PC-3 (cell line): ENCODE results near the gene DTNB. TPM values are rescaled to one million over a fixed set of nuclear protein-coding genes. Genes with fewer than 3 reads are reported as not detected.

Experiments
- ATAC-seq: fragments of 200-7000 bp; cut with Tn5 transposase; 2 replicates; pipeline ENCODE4 v1.9.1; 2020; ENCODE audit warnings: mild to moderate bottlenecking, moderate library complexity
- BruUV-seq: library from RNA; stranded (reverse); fragments of 400-500 nt; replicated peaks from 2 replicates; lab custom pipeline; 2021; lab: Mats Ljungman, UMichigan
- CTCF ChIA-PET: fragments of 300-600 bp; sonication (Branson Sonifier 250); formaldehyde crosslinking; loops from one replicate; lab custom pipeline; 2022; ENCODE audit warnings: antibody characterized with exemption; lab: Charles Lee
- POLR2A ChIA-PET: fragments of 300-600 bp; sonication (Branson Sonifier 250); formaldehyde crosslinking; loops from one replicate; lab custom pipeline; 2022; ENCODE audit warnings: antibody characterized with exemption; ENCODE audit not compliant: unreplicated experiment; lab: Charles Lee
- DNase-seq: peaks from one replicate; pipeline ENCODE4 v3.0.0-alpha.2; 2015
- H2AFZ ChIP-seq: fragments of 300-600 bp; sonication (generic); 2 replicates; pipeline ENCODE4 v1.6.0; 2016; ENCODE audit warnings: antibody characterized with exemption, low read length
- H3F3A ChIP-seq: fragments of 300-600 bp; sonication (generic); one replicate; pipeline ENCODE4 v1.6.0; 2017; ENCODE audit warnings: antibody characterized with exemption, low read length, control low read depth, mild to moderate bottlenecking; ENCODE audit not compliant: unreplicated experiment
- H3K27ac ChIP-seq: fragments of 300-600 bp; sonication (generic); 2 replicates; pipeline ENCODE4 v1.5.1; 2016; ENCODE audit warnings: mild to moderate bottlenecking, low read length
- H3K27me3 ChIP-seq: fragments of 300-600 bp; sonication (generic); 2 replicates; pipeline ENCODE4 v1.6.1; 2016; ENCODE audit warnings: low read length, mixed read lengths
- H3K36me3 ChIP-seq: fragments of 300-600 bp; sonication (generic); 2 replicates; pipeline ENCODE4 v1.6.1; 2016; ENCODE audit warnings: low read depth, mixed run types, low read length, mixed read lengths
- H3K4me1 ChIP-seq: fragments of 300-600 bp; sonication (generic); 2 replicates; pipeline ENCODE4 v1.5.1; 2016; ENCODE audit warnings: low read length; ENCODE audit not compliant: insufficient read depth
- H3K4me2 ChIP-seq: fragments of 300-600 bp; sonication (generic); 2 replicates; pipeline ENCODE4 v1.6.0; 2016; ENCODE audit warnings: low read length
- H3K4me3 ChIP-seq: fragments of 300-600 bp; sonication (generic); 2 replicates; pipeline ENCODE4 v1.5.1; 2016; ENCODE audit warnings: mild to moderate bottlenecking, low read length, mixed read lengths
- H3K79me2 ChIP-seq: fragments of 300-600 bp; sonication (generic); 2 replicates; pipeline ENCODE4 v1.6.1; 2017; ENCODE audit warnings: low read length, mixed read lengths
- H3K9ac ChIP-seq: fragments of 300-600 bp; sonication (generic); 2 replicates; pipeline ENCODE4 v1.6.0; 2016; ENCODE audit warnings: mild to moderate bottlenecking, low read length
- H3K9me2 ChIP-seq: fragments of 300-600 bp; sonication (generic); replicated peaks from 2 replicates; pipeline ENCODE4 v1.6.1; 2016; ENCODE audit warnings: mixed run types, low read length, mixed read lengths
- H3K9me3 ChIP-seq: fragments of 300-600 bp; sonication (generic); 2 replicates; pipeline ENCODE4 v1.6.1; 2016; ENCODE audit warnings: low read length, mixed read lengths
- H4K20me1 ChIP-seq: fragments of 300-600 bp; sonication (generic); 2 replicates; pipeline ENCODE4 v1.6.1; 2016; ENCODE audit warnings: low read length, mixed read lengths
- EZH2 ChIP-seq: fragments of 300-600 bp; sonication (generic); IDR thresholded peaks from one replicate; pipeline ENCODE4 v1.6.1; 2017; ENCODE audit warnings: antibody characterized with exemption, mild to moderate bottlenecking, low read length; ENCODE audit not compliant: unreplicated experiment
- EZH2phosphoT487 ChIP-seq: fragments of 300-600 bp; sonication (generic); IDR thresholded peaks from 2 replicates; pipeline ENCODE4 v1.6.1; 2018; ENCODE audit warnings: mild to moderate bottlenecking, antibody characterized with exemption, low read length, borderline replicate concordance
- intact Hi-C: fragments of 100-400 bp; cut with micrococcal nuclease; formaldehyde crosslinking; loops from 2 replicates; pipeline ENCODE4 v1.9.0; 2023
- total RNA-seq: library from RNA; depleted of rRNA; stranded (reverse); fragments of >200 nt; gene quantifications from 2 replicates; pipeline ENCODE4 v1.2.3, GENCODE V29; 2014
- TF ChIP-seq, protein P1 (sequence below): fragments of 300-600 bp; sonication (generic); conservative IDR thresholded peaks from 2 replicates; pipeline ENCODE4 v1.5.1; 2017; ENCODE audit warnings: antibody characterized with exemption, low read depth, mild to moderate bottlenecking, low read length

DTNB gene
- total RNA-seq, 1 experiment from 2014 or later, result 23.1 TPM

DNA sequence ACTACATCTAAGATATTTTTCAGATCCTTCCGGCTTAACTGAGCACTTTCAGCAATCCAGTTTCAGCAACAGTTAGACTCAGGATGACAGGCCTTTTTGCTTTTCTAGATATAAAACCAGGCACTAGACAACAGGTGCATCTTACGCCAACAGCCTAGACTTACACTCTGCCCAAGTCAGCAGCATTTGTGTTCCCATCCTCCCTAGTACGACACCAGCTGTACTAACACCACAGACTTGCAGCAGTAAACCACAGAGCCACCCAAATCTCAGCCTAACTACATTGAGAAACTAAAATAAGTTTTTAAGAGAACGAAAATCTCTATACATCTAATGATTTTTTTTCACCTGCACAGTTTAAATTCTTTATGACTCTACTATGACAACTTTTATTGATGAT lies 241.8 kb downstream of the DTNB start:
- ATAC-seq, result no peak

DNA sequence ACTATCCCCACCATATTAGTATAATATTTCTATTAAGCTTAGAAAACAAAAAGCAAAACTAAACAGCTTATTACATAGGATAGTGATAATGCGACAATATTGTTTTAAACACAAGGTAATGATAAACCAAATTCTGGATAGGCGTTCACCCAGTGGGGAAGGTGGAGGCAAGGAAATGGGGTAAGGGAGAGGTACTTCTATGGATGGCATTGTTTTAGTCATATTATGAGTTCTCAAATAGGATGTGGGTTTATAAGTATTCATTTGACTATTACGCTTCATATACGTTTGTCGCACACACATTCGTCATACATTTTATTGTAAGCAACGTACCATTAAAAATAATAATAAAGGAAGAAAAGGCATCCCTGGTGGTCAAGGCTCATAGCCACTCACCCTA lies 242.8 kb downstream of the DTNB start:
- Histone ChIP-seq H3K79me2 (no peaks in the 10 kb centered on the region), H3K9me3 (no peaks in the 10 kb centered on the region), H3K9ac (no peak overlapping the region), H3K4me1 (no peaks in the 10 kb centered on the region), H2AFZ (no peak overlapping the region), H3K27me3 (no peaks in the 10 kb centered on the region), H3K27ac (no peak overlapping the region), H3K4me3 (no peak overlapping the region), H3K9me2 (no peaks in the 10 kb centered on the region), H4K20me1 (no peaks in the 10 kb centered on the region), H3K36me3 (0 out of 2 replicates have a peak, but pooled peaks cover 1% of the 10 kb centered on the region), H3F3A (no peaks in the 10 kb centered on the region), H3K4me2 (no peak overlapping the region)
- intact Hi-C loops, result no loop called here
- ChIA-PET POLR2A (no interaction called here), CTCF (no interaction called here)
- TF ChIP-seq, protein P1, sequence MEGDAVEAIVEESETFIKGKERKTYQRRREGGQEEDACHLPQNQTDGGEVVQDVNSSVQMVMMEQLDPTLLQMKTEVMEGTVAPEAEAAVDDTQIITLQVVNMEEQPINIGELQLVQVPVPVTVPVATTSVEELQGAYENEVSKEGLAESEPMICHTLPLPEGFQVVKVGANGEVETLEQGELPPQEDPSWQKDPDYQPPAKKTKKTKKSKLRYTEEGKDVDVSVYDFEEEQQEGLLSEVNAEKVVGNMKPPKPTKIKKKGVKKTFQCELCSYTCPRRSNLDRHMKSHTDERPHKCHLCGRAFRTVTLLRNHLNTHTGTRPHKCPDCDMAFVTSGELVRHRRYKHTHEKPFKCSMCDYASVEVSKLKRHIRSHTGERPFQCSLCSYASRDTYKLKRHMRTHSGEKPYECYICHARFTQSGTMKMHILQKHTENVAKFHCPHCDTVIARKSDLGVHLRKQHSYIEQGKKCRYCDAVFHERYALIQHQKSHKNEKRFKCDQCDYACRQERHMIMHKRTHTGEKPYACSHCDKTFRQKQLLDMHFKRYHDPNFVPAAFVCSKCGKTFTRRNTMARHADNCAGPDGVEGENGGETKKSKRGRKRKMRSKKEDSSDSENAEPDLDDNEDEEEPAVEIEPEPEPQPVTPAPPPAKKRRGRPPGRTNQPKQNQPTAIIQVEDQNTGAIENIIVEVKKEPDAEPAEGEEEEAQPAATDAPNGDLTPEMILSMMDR, result no peak
- ATAC-seq (no peak), DNase-seq (no peak)
- no TSS peak for BruUV-seq

More for the DNA sequence above, 241.8 kb downstream of the DTNB start:
- H4K20me1 ChIP-seq, result no peaks in the 10 kb centered on the region
- no TSS peak for BruUV-seq
- ChIA-PET POLR2A (no interaction called here), CTCF (no interaction called here)
- no peak overlapping the region for H3K27ac ChIP-seq
- intact Hi-C loops, result no loop called here
- no peaks in the 10 kb centered on the region for H3K4me1 ChIP-seq
- H3K9me2 ChIP-seq, result no peaks in the 10 kb centered on the region
- no peaks in the 10 kb centered on the region for H3F3A ChIP-seq
- H3K9me3 ChIP-seq, result no peaks in the 10 kb centered on the region
- TF ChIP-seq EZH2, result no peak
- no peak for TF ChIP-seq EZH2phosphoT487
- TF ChIP-seq, protein P1, result no peak
- DNase-seq, result no peak
- H3K4me2 ChIP-seq, result no peak overlapping the region
- no peaks in the 10 kb centered on the region for H3K27me3 ChIP-seq
- peaks cover 4% of the 10 kb centered on the region; the same call in 1 of the 2 replicates for H3K36me3 ChIP-seq
- H3K79me2 ChIP-seq, result no peaks in the 10 kb centered on the region
- H3K9ac ChIP-seq, result no peak overlapping the region
- no peak overlapping the region for H3K4me3 ChIP-seq
- H2AFZ ChIP-seq, result no peak overlapping the region

DNA sequence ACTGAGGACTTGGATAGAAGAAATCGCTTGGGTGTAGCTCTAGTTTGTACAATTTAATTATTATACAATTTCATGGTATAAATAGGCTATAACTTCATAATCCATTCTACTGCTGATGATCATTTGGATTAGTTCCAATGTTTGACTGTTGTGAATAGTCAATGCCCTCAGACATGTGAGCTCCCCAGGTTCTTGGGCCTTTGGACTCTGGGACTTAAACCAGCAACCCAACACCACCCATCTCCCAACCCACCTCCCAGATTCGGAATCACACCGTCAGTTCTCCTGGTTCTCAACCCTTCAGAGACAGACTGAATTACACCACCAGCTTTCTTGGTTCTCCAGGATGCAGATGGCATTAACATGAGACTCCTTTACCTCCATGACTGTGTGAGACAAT lies 247.1 kb downstream of the DTNB start:
- TF ChIP-seq, protein P1, result no peak
- TF ChIP-seq EZH2 (no peak), EZH2phosphoT487 (no peak)
- BruUV-seq, result no TSS peak

More for the DNA sequence above, 247.1 kb downstream of the DTNB start:
- CTCF ChIA-PET, result no interaction called here
- H4K20me1 ChIP-seq, result no peaks in the 10 kb centered on the region
- H3K27me3 ChIP-seq, result no peaks in the 10 kb centered on the region
- H3K27ac ChIP-seq, result no peak overlapping the region
- H3K9me2 ChIP-seq, result no peaks in the 10 kb centered on the region
- no peaks in the 10 kb centered on the region for H3K4me1 ChIP-seq
- POLR2A ChIA-PET, result interaction anchor here (0.6 kb wide), 2 partner anchors 20 to 485 kb away, joined by 7 to 8 read pairs; no protein-coding TSS in a partner anchor
- H3K9me3 ChIP-seq, result no peaks in the 10 kb centered on the region
- H3K9ac ChIP-seq, result no peak overlapping the region
- no peak for ATAC-seq
- no peak overlapping the region for H3K4me2 ChIP-seq
- no peak overlapping the region for H3K4me3 ChIP-seq
- no peak for DNase-seq
- no peaks in the 10 kb centered on the region for H3F3A ChIP-seq
- intact Hi-C loops, result no loop called here
- H2AFZ ChIP-seq, result no peak overlapping the region
- no peaks in the 10 kb centered on the region for H3K79me2 ChIP-seq
- H3K36me3 ChIP-seq, result no peaks in the 10 kb centered on the region
